SK-N-MC (cell line): Measurements from ENCODE around the gene MSH3.

Experiments
- EZH2 ChIP-seq: fragments of 200-600 bp; sonication (generic); IDR thresholded peaks from one replicate; pipeline ENCODE4 v1.6.1; 2017; ENCODE audit warnings: antibody characterized with exemption
- FOXP2 ChIP-seq: optimal IDR thresholded peaks from 2 replicates; pipeline ENCODE3; 2011; ENCODE audit warnings: mild to moderate bottlenecking, moderate library complexity; ENCODE audit not compliant: insufficient read depth; ENCODE audit errors: extremely low read length, control extremely low read depth
- POLR2AphosphoS5 ChIP-seq: IDR thresholded peaks from 2 replicates; pipeline ENCODE4 v1.6.1; 2012; ENCODE audit warnings: mild to moderate bottlenecking, low read depth, low read length, borderline replicate concordance

DNA sequence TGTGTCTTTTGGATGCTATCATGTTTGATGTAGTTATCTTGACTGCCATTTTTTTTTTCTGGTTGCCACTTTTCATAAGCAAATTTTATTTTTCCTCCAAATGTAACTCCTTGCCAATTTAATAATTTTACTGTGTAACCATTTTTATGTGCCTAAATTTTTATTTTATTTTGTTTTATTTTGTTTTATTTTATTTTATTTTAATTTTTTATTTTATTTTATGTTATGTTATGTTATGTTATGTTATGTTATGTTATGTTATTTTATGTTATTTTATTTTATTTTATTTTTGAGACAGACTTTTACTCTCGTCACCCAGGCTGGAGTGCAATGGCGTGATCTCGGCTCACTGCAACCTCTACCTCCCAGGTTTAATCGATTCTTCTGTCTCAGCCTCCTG lies 108.1 kb downstream of the MSH3 start:
- TF ChIP-seq POLR2AphosphoS5 (no peak), EZH2 (no peak), FOXP2 (no peak)
